ENCODE data around the gene NTHL1. TPM values are rescaled to one million over a fixed set of nuclear protein-coding genes. Genes with fewer than 3 reads are reported as not detected.

The NTHL1 gene
- total RNA-seq, 1 experiment from 2014 or later, result 39.8 TPM

- intact Hi-C loops (cut with micrococcal nuclease; ENCODE audit: unreplicated experiment), result no loop called here
- in situ Hi-C loops (cut with HindIII; ENCODE audit: low pct_unique_long_range_greater_than_20kb, low sequenced_read_pairs), result no loop called here
These were observed 7.1 kb upstream of the NTHL1 start for GRCh38 chr16:2054543-2055245.

GRCh38 chr16:2053897-2054296 lies 6.3 kb upstream of the NTHL1 start:
- ATAC-seq (no peak), DNase-seq (ENCODE audit: low read depth, low spot score) (no peak)
- no peak overlapping the region for H3K4me3 ChIP-seq (ENCODE audit: low read depth in 2 of 2, low read length in 2 of 2)
- ChIA-PET CTCF (no interaction called here), POLR2A (no interaction called here)
- H3K27me3 ChIP-seq (ENCODE audit: control insufficient read depth, insufficient read depth, low read length), result no peaks in the 10 kb centered on the region
- intact Hi-C loops (cut with micrococcal nuclease; ENCODE audit: unreplicated experiment) (no loop called here), in situ Hi-C loops (cut with HindIII; ENCODE audit: low pct_unique_long_range_greater_than_20kb, low sequenced_read_pairs) (no loop called here)
- no peak overlapping the region for H3K27ac ChIP-seq (ENCODE audit: low read length)
- no peak for TF ChIP-seq POLR2AphosphoS5 (IDR thresholded peaks at IDR 0.05; ENCODE audit: low read depth, low read length)
- no peak for TF ChIP-seq TCF7L2 (IDR thresholded peaks at IDR 0.05; ENCODE audit: low read depth, low read length)
- TF ChIP-seq CTCF (IDR thresholded peaks at IDR 0.05), result no peak
- no peak for TF ChIP-seq SIN3A (IDR thresholded peaks at IDR 0.05; ENCODE audit: borderline replicate concordance, insufficient read depth, low read depth, low read length)
- TF ChIP-seq REST (IDR thresholded peaks at IDR 0.05; ENCODE audit: insufficient read depth in 1 of 2, low read depth in 2 of 2, low read length in 1 of 2), result no peak
- H3K36me3 ChIP-seq (ENCODE audit: control insufficient read depth, insufficient read depth, low read length), result no peaks in the 10 kb centered on the region
- BruUV-seq (replicated peaks), result no TSS peak
- H3K9me3 ChIP-seq (ENCODE audit: control insufficient read depth, insufficient read depth, low read depth, low read length), result no peaks in the 10 kb centered on the region
- no peaks in the 10 kb centered on the region for H3K4me1 ChIP-seq (ENCODE audit: control insufficient read depth, insufficient read depth, low read length)

More at GRCh38 chr16:2054543-2055245, 7.1 kb upstream of the NTHL1 start:
- H3K9me3 ChIP-seq (ENCODE audit: control insufficient read depth, insufficient read depth, low read depth, low read length), result no peaks in the 10 kb centered on the region
- H3K36me3 ChIP-seq (ENCODE audit: control insufficient read depth, insufficient read depth, low read length), result no peaks in the 10 kb centered on the region
- no peak overlapping the region for H3K27ac ChIP-seq (ENCODE audit: low read length)
- H3K27me3 ChIP-seq (ENCODE audit: control insufficient read depth, insufficient read depth, low read length), result no peaks in the 10 kb centered on the region
- no peak for DNase-seq (ENCODE audit: low read depth, low spot score)
- ChIA-PET CTCF (no interaction called here), POLR2A (no interaction called here)
- no peak overlapping the region for H3K4me3 ChIP-seq (ENCODE audit: low read depth in 2 of 2, low read length in 2 of 2)
- H3K4me1 ChIP-seq (ENCODE audit: control insufficient read depth, insufficient read depth, low read length), result no peaks in the 10 kb centered on the region
- TF ChIP-seq TCF7L2 (IDR thresholded peaks at IDR 0.05; ENCODE audit: low read depth, low read length) (no peak), POLR2AphosphoS5 (IDR thresholded peaks at IDR 0.05; ENCODE audit: low read depth, low read length) (no peak), REST (IDR thresholded peaks at IDR 0.05; ENCODE audit: insufficient read depth in 1 of 2, low read depth in 2 of 2, low read length in 1 of 2) (no peak), SIN3A (IDR thresholded peaks at IDR 0.05; ENCODE audit: borderline replicate concordance, insufficient read depth, low read depth, low read length) (no peak)
- ATAC-seq, result no peak
- BruUV-seq (replicated peaks), result no TSS peak
